Large intestine (tissue), 3 donors: Measurements from ENCODE around the gene MORF4L2. TPM values are rescaled to one million over a fixed set of nuclear protein-coding genes. Genes with fewer than 3 reads are reported as not detected.
"Not testable (repeated sequence)": the region's sequence is repeated elsewhere in the genome, so short reads cannot be mapped to it uniquely, and the experiment has no call there.

ENCODE experiments used
- DNase-seq, 2 donors: peaks; one replicate each; pipeline versions ENCODE4 v3.0.0 to v3.0.0-alpha.2; 2013
- H3K27ac ChIP-seq: one replicate; pipeline ENCODE4 v1.5.1; 2013; ENCODE audit warnings: low read length
- H3K27me3 ChIP-seq: 2 replicates; pipeline ENCODE4 v1.6.1; 2013; ENCODE audit warnings: low read length; ENCODE audit not compliant: control insufficient read depth, insufficient read depth
- H3K36me3 ChIP-seq: 2 replicates; pipeline ENCODE4 v1.6.1; 2013; ENCODE audit warnings: low read length; ENCODE audit not compliant: control insufficient read depth, insufficient read depth
- H3K4me1 ChIP-seq: one replicate; pipeline ENCODE4 v1.6.1; 2013; ENCODE audit warnings: low read length; ENCODE audit not compliant: control insufficient read depth, insufficient read depth
- H3K4me3 ChIP-seq: one replicate; pipeline ENCODE4 v1.5.1; 2013; ENCODE audit warnings: low read length
- H3K9me3 ChIP-seq: one replicate; pipeline ENCODE4 v1.6.1; 2013; ENCODE audit warnings: mild to moderate bottlenecking, low read depth, low read length, moderate library complexity; ENCODE audit not compliant: control insufficient read depth
- WGBS: methylation state at CpG from one replicate; pipeline ENCODE4 v1.1.5; 2013; ENCODE audit warnings: low lambda C conversion rate; ENCODE audit not compliant: insufficient coverage; 5-methylcytosine and 5-hydroxymethylcytosine counted together
- polyA plus RNA-seq: library from polyadenylated mRNA; unstranded; fragments of 120-200 nt; gene quantifications from one replicate; pipeline ENCODE4 v1.2.1, GENCODE V29; 2013

Gene MORF4L2
- polyA plus RNA-seq, 1 donor = 357 TPM

- H3K27ac ChIP-seq, H3K9me3 ChIP-seq, H3K4me1 ChIP-seq, H3K36me3 ChIP-seq, H3K27me3 ChIP-seq, H3K4me3 ChIP-seq: not testable (repeated sequence)
- no CpG with 5 or more reads among the region's 6 CpGs for WGBS
- DNase-seq = peak in 1 of 2 donors; percentile 12
Observed at GRCh38 chrX:103638479-103639346, 47.8 kb downstream of the MORF4L2 start.

GRCh38 chrX:103637604-103638338, 48.7 kb downstream of the MORF4L2 start:
- no CpG with 5 or more reads among the region's 2 CpGs for WGBS
- Histone ChIP-seq H3K36me3 (no peaks in the 10 kb centered on the region), H3K4me1 (no peaks in the 10 kb centered on the region), H3K27ac (no peak overlapping the region), H3K27me3 (no peaks in the 10 kb centered on the region), H3K4me3 (no peak overlapping the region), H3K9me3 (no peaks in the 10 kb centered on the region)
- DNase-seq = no peak

- Histone ChIP-seq H3K36me3 (no peaks in the 10 kb centered on the region), H3K9me3 (no peaks in the 10 kb centered on the region), H3K27me3 (no peaks in the 10 kb centered on the region), H3K4me1 (no peaks in the 10 kb centered on the region), H3K4me3 (no peak overlapping the region), H3K27ac (no peak overlapping the region)
- no CpG with 5 or more reads among the region's 2 CpGs for WGBS
- DNase-seq = no peak
Observed at GRCh38 chrX:103635436-103635835, 51.1 kb downstream of the MORF4L2 start.

- H3K4me3 ChIP-seq = no peak overlapping the region
- no CpG with 5 or more reads among the region's 5 CpGs for WGBS
- H3K36me3 ChIP-seq = no peaks in the 10 kb centered on the region
- no peaks in the 10 kb centered on the region for H3K4me1 ChIP-seq
- H3K27ac ChIP-seq = no peak overlapping the region
- no peaks in the 10 kb centered on the region for H3K27me3 ChIP-seq
- no peak for DNase-seq
- H3K9me3 ChIP-seq = no peaks in the 10 kb centered on the region
Observed at GRCh38 chrX:103631145-103631544, 55.4 kb downstream of the MORF4L2 start.

- H3K27me3 ChIP-seq = no peaks in the 10 kb centered on the region
- WGBS = no CpG with 5 or more reads among the region's 6 CpGs
Observed at GRCh38 chrX:103630171-103630511, 56.4 kb downstream of the MORF4L2 start.

GRCh38 chrX:103629318-103630170, 57.0 kb downstream of the MORF4L2 start:
- WGBS = no CpG with 5 or more reads among the region's 49 CpGs
- peak; percentile 65 to 82 for DNase-seq
- Histone ChIP-seq H3K4me3 (peak overlapping the region; percentile 84), H3K27ac (peak overlapping the region; percentile 98), H3K27me3 (no peaks in the 10 kb centered on the region), H3K4me1 (peaks cover 6% of the 10 kb centered on the region), H3K36me3 (no peaks in the 10 kb centered on the region), H3K9me3 (no peaks in the 10 kb centered on the region)

More at GRCh38 chrX:103630171-103630511, 56.4 kb downstream of the MORF4L2 start:
- Histone ChIP-seq H3K4me3 (peak overlapping the region; percentile 84), H3K9me3 (no peaks in the 10 kb centered on the region), H3K4me1 (peaks cover 5% of the 10 kb centered on the region), H3K27ac (peak overlapping the region; percentile 98), H3K36me3 (no peaks in the 10 kb centered on the region)
- no peak for DNase-seq

- no peaks in the 10 kb centered on the region for H3K9me3 ChIP-seq
- no peaks in the 10 kb centered on the region for H3K27me3 ChIP-seq
- DNase-seq = peak; percentile 58 to 85
- H3K4me3 ChIP-seq = peak within 1 kb of the TSS; percentile 84
- peaks cover 6% of the 10 kb centered on the region for H3K4me1 ChIP-seq
- WGBS = no CpG with 5 or more reads among the region's 32 CpGs
- peak within 1 kb of the TSS; percentile 98 for H3K27ac ChIP-seq
- H3K36me3 ChIP-seq = no peaks in the 10 kb centered on the region
Observed at GRCh38 chrX:103628386-103629317, 57.8 kb downstream of the MORF4L2 start, which contains the start of gene TCEAL1. Gene TCEAL1 (plus strand): TSS chrX:103628975. CDS start chrX:103629917, 942 bp downstream.

GRCh38 chrX:103626855-103627254, 59.6 kb downstream of the MORF4L2 start:
- no peak for DNase-seq
- no peak overlapping the region for H3K27ac ChIP-seq
- H3K27me3 ChIP-seq = no peaks in the 10 kb centered on the region
- no peak overlapping the region for H3K4me3 ChIP-seq
- H3K4me1 ChIP-seq = peaks cover 6% of the 10 kb centered on the region
- H3K9me3 ChIP-seq = no peaks in the 10 kb centered on the region
- no peaks in the 10 kb centered on the region for H3K36me3 ChIP-seq
